Left lobe of liver (tissue), 2 donors: ENCODE results near the gene SYT9. TPM values are rescaled to one million over a fixed set of nuclear protein-coding genes. Genes with fewer than 3 reads are reported as not detected.
A peak's percentile ranks its signal among the peaks of the same experiment; 100 is the strongest.
"Not testable (repeated sequence)": the region's sequence is repeated elsewhere in the genome, so short reads cannot be mapped to it uniquely, and the experiment has no call there.

ENCODE experiments used
- ATAC-seq: fragments of 200-7000 bp; cut with Tn5 transposase; one replicate; pipeline ENCODE4 v1.9.1; 2020; ENCODE audit warnings: mild to moderate bottlenecking, moderate library complexity
- DNase-seq: peaks from one replicate; pipeline ENCODE4 v3.0.0-alpha.2; 2020; ENCODE audit warnings: low spot score
- total RNA-seq: library from RNA; stranded (reverse); gene quantifications from one replicate; pipeline ENCODE4 v1.2.1, GENCODE V29; 2021
- donor health status: DM: no; HTN: no; CAD: no; lungs with moderate emphysema.
- donor health status: DM: no; HTN: yes; CAD: no.

Gene SYT9
- total RNA-seq, 1 donor from 2014 or later = 11.3 TPM

GRCh38 chr11:7495882-7496551 is 244.3 kb downstream of the SYT9 start:
- DNase-seq (no peak), ATAC-seq (peak; percentile 37)

- ATAC-seq (no peak), DNase-seq (no peak)
Observed at GRCh38 chr11:7498193-7498592, 246.5 kb downstream of the SYT9 start.

- ATAC-seq (no peak), DNase-seq (no peak)
Observed at GRCh38 chr11:7499081-7499480, 247.4 kb downstream of the SYT9 start.

GRCh38 chr11:7500251-7500650 is 248.5 kb downstream of the SYT9 start:
- DNase-seq = no peak
- ATAC-seq = no peak

- DNase-seq (no peak), ATAC-seq (no peak)
Observed at GRCh38 chr11:7501251-7501650, 249.5 kb downstream of the SYT9 start.

- ATAC-seq (no peak), DNase-seq (no peak)
Observed at GRCh38 chr11:7501894-7502293, 250.2 kb downstream of the SYT9 start.

- no peak for DNase-seq
- no peak for ATAC-seq
Observed at GRCh38 chr11:7506243-7506642, 254.5 kb downstream of the SYT9 start.

- DNase-seq = no peak
- ATAC-seq = no peak
Observed at GRCh38 chr11:7508087-7508486, 256.4 kb downstream of the SYT9 start.

- ATAC-seq (no peak), DNase-seq (no peak)
Observed at GRCh38 chr11:7509966-7510365, 258.3 kb downstream of the SYT9 start.

- ATAC-seq (peak; percentile 24), DNase-seq (peak; percentile 82)
Observed at GRCh38 chr11:7511401-7511800, 259.7 kb downstream of the SYT9 start.

- peak; percentile 75 for DNase-seq
- peak; percentile 32 for ATAC-seq
Observed at GRCh38 chr11:7512525-7513233, 261.0 kb downstream of the SYT9 start.

- DNase-seq = peak; percentile 96
- ATAC-seq = peak; percentile 85
Observed at GRCh38 chr11:7513234-7514098, 261.8 kb downstream of the SYT9 start, which contains the start of gene PPFIBP2. TSS of gene PPFIBP2 (plus strand) at chr11:7513999. CDS start at chr11:7549476, 35,477 bp downstream.

- ATAC-seq = peak; percentile 43
- peak; percentile 56 for DNase-seq
Observed at GRCh38 chr11:7514099-7514591, 262.4 kb downstream of the SYT9 start.

- DNase-seq (no peak), ATAC-seq (no peak)
Observed at GRCh38 chr11:7515447-7515886, 263.8 kb downstream of the SYT9 start.

GRCh38 chr11:7516475-7516874 is 264.8 kb downstream of the SYT9 start:
- DNase-seq (no peak), ATAC-seq (no peak)

- not testable (repeated sequence) for DNase-seq, ATAC-seq
Observed at GRCh38 chr11:7517743-7518142, 266.0 kb downstream of the SYT9 start.

Other genes with a start within 250 kb of the SYT9 start
- gene ZNF214, start 231.6 kb upstream of the SYT9 start, total RNA-seq = 1.8 TPM
- gene NLRP14, start 231.4 kb upstream of the SYT9 start, total RNA-seq = 0.10 TPM
- gene RBMXL2, start 162.9 kb upstream of the SYT9 start, total RNA-seq = not detected
- 2.2 TPM for gene OLFML1, start 233.6 kb downstream of the SYT9 start, total RNA-seq